ENCODE measurements around the gene CARD10. TPM values are rescaled to one million over a fixed set of nuclear protein-coding genes. Genes with fewer than 3 reads are reported as not detected.

CARD10 gene
- polyA plus RNA-seq, 1 of the 3 experiments (the other 2 are of a cell fraction): 14.5 TPM

- TF ChIP-seq REST (IDR thresholded peaks at IDR 0.05; ENCODE audit: low read depth, low read length) (no peak), FOSL2 (IDR thresholded peaks at IDR 0.05; ENCODE audit: borderline replicate concordance, low read depth) (no peak), USF2 (IDR thresholded peaks at IDR 0.05; ENCODE audit: borderline replicate concordance, low read depth, low read length) (no peak), SIN3A (IDR thresholded peaks at IDR 0.05; ENCODE audit: borderline replicate concordance, low read depth, low read length) (no peak)
These were observed 45.0 kb upstream of the CARD10 start (continued) for GRCh38 chr22:37564111-37564711.

- H3K9me2 ChIP-seq: no peaks in the 10 kb centered on the region
- H3K36me3 ChIP-seq (replicated peaks in 1 of 2; ENCODE audit: control insufficient read depth in 1 of 2, insufficient read depth in 2 of 2, low read length in 1 of 2): peaks cover 7 to 19% of the 10 kb centered on the region in 2 experiments
- H3K9ac ChIP-seq: peak overlapping the region; percentile 98
- H3K27me3 ChIP-seq (ENCODE audit: insufficient read depth): no peaks in the 10 kb centered on the region
- H3K4me1 ChIP-seq (ENCODE audit: control insufficient read depth in 1 of 2, insufficient read depth in 2 of 2, low read depth in 1 of 2, low read length in 1 of 2): peaks cover 10 to 28% of the 10 kb centered on the region in 2 experiments; a peak in 3 of 4 replicates
- peaks cover 75% of the 10 kb centered on the region for H3K79me2 ChIP-seq (ENCODE audit: insufficient read depth)
- no peak overlapping the region for H2AFZ ChIP-seq (ENCODE audit: low read depth)
- H3K4me2 ChIP-seq: peak overlapping the region; percentile 99
- DNase-seq: no peak
- H3K4me3 ChIP-seq (ENCODE audit: low read depth in 2 of 2, low read length in 1 of 2): peak overlapping the region in 1 of 2 experiments; percentile 54; a peak in 2 of 4 replicates
- ChIA-PET CTCF (interaction anchor here (0.9 to 20.5 kb wide), 9 partner anchors 16 to 172 kb away, joined by 3 to 647 read pairs (median 7); partner anchors contain the start of gene LGALS2), POLR2A (no interaction called here)
- H3K27ac ChIP-seq (ENCODE audit: low read depth in 2 of 2, low read length in 1 of 2): peak overlapping the region in 1 of 2 experiments; percentile 96; a peak in 2 of 4 replicates
- WGBS (ENCODE audit: low lambda C conversion rate): 17% methylated on average over 10 of the region's 14 CpGs
- H3K9me3 ChIP-seq: no peaks in the 10 kb centered on the region
- peaks cover 63% of the 10 kb centered on the region for H4K20me1 ChIP-seq (ENCODE audit: insufficient read depth)
- peaks cover 40% of the 10 kb centered on the region for H3F3A ChIP-seq (replicated peaks; ENCODE audit: insufficient read depth)
- peak in 1 of 2 experiments; percentile 43; a peak in 1 of 4 replicates for TF ChIP-seq EP300 (IDR thresholded peaks at IDR 0.05; ENCODE audit: borderline replicate concordance in 1 of 2, low read depth in 1 of 2, low read length in 1 of 2)
- peak; percentile 93 for TF ChIP-seq MAX (IDR thresholded peaks at IDR 0.05; ENCODE audit: low read depth)
- no peak for TF ChIP-seq YY1 (IDR thresholded peaks at IDR 0.05; ENCODE audit: low read depth)
- TF ChIP-seq RFX5 (IDR thresholded peaks at IDR 0.05; ENCODE audit: low read length): no peak
- TF ChIP-seq TCF12 (IDR thresholded peaks at IDR 0.05): peak; percentile 53
- peak; percentile 87 for TF ChIP-seq JUND (IDR thresholded peaks at IDR 0.05)
- no peak for TF ChIP-seq FOXM1 (IDR thresholded peaks at IDR 0.05; ENCODE audit: low read depth)
- TF ChIP-seq PBX3 (IDR thresholded peaks at IDR 0.05): peak; percentile 70
- TF ChIP-seq FOSL2 (IDR thresholded peaks at IDR 0.05; ENCODE audit: borderline replicate concordance, low read depth): peak; percentile 90
- peak; percentile 89; the same call in 1 of the 2 replicates for TF ChIP-seq SIN3A (IDR thresholded peaks at IDR 0.05; ENCODE audit: borderline replicate concordance, low read depth, low read length)
- TF ChIP-seq TEAD4 (IDR thresholded peaks at IDR 0.05; ENCODE audit: borderline replicate concordance, insufficient read depth): no peak
- TF ChIP-seq REST (IDR thresholded peaks at IDR 0.05; ENCODE audit: low read depth, low read length): peak; percentile 69; the same call in 1 of the 2 replicates
- 0 out of 2 replicates have a peak, but pooled peaks have one; percentile 1 for TF ChIP-seq USF1 (IDR thresholded peaks at IDR 0.05; ENCODE audit: borderline replicate concordance, low read depth)
- no peak for TF ChIP-seq USF2 (IDR thresholded peaks at IDR 0.05; ENCODE audit: borderline replicate concordance, low read depth, low read length)
These were observed 44.2 kb upstream of the CARD10 start for GRCh38 chr22:37563153-37564081.

All from SK-N-SH (cell line).